Adrenal gland (tissue), 5 donors: Measurements from ENCODE around the gene GABBR1.
A peak's percentile ranks its signal among the peaks of the same experiment; 100 is the strongest.

Source experiments
- CTCF ChIP-seq, 6 experiments: fragments of 450-650 bp in 4 of 6; fragments of 200-600 bp in 2 of 6; sonication (generic) in 1 of 6; IDR thresholded peaks; 1 replicate in 5 of 6; 2 replicates in 1 of 6; pipeline versions ENCODE4 v1.5.1 to v1.8.0; 2016 to 2021; ENCODE audit warnings: antibody characterized with exemption in 6 of 6, mild to moderate bottlenecking in 2 of 6, moderate library complexity in 1 of 6
- POLR2A ChIP-seq, 2 donors: fragments of 450-650 bp; IDR thresholded peaks; one replicate each; pipeline ENCODE4 v1.6.1; 2017; ENCODE audit warnings: antibody characterized with exemption in 2 of 2, mild to moderate bottlenecking in 2 of 2, moderate library complexity in 1 of 2
- donor health status: DM: no; HTN: no; CAD: no.

DNA sequence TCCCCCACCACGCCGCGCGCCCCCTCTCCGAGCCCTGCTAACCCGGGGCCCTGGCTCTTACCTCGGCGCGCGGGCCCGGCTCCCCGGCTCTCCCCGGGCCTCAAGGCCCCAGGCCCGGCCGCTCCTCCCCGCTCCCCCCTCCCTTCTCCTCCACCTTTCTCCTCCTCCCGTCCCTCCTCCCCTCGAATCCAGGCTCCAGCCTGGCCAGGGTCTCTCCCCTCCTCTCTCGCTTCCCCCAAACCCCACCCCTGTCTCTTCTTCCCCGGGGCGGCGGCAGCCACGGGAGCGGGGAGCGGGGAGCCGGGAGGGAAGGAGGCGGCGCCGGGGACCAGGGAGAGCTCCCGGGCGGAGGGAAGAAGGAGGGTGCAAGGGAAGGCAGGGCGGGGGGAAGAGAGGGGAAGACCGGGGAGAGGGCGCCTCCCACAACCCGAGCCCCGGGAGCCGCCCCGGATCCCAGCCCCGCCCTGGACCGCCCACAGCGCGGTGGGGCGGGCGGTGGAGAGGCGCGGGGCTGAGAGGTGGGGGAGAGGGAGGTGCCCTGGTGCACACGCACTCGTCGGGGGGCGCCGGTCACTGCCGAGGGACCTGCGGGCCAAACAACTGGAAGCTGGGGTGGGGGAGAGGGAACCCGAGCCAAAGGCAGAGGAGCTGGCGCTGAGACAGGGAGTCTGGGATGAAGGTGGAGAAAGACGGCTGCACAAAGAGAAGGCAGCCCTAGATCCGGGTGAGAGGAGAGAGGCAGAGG lies at the start of gene GABBR1:
- TF ChIP-seq CTCF (IDR thresholded peaks at IDR 0.05) (no peak), POLR2A (IDR thresholded peaks at IDR 0.05) (peak in 1 of 2 donors; percentile 8)
